HuH-7.5 (cell line): Measurements from ENCODE around the gene ZBTB33.

ENCODE experiments used
- DNase-seq: peaks from one replicate; pipeline ENCODE4 v3.0.0; 2011; ENCODE audit warnings: low spot score

Gene ZBTB33

DNA sequence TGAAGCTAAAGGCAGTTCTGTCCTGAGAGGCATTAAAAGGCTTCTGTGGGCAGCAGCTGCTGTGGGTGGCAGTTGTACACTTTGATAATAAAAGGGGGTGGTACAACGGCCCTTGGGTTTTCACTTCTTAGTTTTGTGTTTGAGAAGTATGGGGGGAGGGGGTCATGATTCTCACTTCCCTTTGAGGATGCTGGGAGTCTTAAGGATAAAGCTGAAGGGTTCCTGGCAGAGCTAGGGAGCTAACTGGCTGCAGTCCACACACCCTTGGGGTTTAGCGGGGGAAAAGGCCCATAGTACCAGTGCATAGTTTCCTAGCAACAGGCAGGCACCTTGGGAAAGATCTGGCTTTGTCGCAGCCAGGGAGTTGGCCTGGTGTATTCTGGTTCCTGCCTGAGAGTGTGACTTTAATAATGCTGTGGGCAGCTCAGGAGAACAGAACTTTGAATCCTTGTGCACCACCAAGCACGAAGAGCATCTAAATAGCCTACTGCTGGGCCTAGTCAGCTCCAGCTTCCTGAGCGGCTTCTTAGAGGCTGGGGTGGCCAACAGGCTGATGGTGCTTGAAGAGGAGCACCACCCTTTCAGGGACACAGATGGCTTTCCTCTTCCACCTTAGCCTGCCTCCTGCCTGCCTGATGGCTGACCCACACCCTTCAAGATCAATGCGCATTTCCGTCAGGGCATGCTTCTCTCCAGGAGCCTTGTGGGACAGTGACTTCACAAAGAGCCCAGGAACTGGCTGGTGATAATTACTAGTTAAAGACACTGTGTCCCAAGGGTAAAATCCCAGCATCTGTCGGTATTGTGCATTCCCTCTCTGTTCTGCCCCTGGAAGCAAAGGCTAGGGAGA, 12.5 kb downstream of the ZBTB33 start:
- no peak for DNase-seq

GRCh38 chrX:120264341-120264740, 13.7 kb downstream of the ZBTB33 start:
- DNase-seq = no peak

DNA sequence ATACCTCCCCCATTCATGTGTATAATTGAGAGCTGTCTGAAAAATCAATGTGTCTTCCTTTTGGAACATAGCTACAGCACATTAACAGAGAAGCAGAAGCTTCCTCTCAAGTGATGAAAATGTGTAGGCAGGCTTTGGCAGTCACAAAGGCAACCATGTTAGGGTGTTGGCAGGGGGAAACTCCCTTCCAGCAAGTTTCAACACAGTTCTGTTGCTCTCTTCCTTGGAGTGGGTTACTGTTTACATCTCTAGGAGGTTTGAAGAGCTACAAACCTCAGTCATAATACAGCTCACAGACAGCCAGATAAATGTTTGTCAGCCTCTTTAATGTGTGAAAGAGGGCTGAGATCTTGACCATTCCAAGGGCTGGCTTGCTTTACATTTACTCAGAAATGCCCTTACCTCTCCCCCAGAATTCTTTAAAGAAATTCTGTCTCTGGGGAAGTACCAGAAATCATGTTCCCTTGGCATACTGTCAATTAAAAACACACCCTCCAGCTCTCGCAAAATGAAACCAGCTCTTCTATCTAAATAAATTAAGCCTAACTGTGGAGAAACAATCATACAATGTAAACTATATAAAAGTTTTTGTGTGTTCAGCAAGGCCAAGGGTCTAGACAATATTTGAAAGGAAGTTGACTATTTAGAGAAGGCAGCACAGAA, 18.9 kb downstream of the ZBTB33 start:
- no peak for DNase-seq

GRCh38 chrX:120270567-120270966, 20.0 kb downstream of the ZBTB33 start:
- no peak for DNase-seq

DNA sequence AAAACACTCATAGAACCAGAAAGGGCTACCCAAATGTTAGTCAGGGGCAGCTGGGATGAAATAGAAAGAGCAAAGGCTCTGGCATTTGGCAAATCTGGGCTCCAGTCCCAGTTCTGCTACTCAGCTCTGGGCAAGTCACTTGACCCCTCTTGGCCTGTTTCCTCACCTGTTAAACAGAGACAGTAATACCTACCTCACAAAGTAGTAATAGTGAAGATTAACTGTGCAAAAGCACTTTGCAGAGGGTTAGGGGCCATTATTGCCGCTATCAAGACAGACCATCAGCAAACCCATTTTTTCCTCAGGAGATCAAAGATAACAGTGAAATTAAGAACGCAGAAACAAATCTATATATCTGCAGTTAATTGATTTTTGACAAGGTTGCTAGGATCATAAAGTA, 20.6 kb downstream of the ZBTB33 start:
- no peak for DNase-seq

DNA sequence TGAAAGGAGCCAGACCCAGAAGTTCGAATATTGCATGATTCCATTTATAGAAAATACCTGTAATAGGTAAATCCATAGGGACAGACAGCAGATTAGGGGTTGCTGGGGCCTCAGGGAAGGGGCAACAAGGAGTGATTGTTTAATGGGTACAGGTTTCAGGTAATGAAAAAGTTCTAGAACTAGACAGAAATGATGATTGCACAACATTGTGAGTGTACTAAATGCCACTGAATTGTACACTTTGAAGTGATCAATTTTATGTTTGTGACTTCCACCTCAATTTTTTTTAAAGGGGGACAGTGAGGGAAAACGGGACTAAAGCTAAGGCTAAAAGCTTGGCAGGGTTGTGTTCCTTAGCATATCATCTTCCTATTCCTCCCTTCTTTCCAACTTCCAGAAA, 23.5 kb downstream of the ZBTB33 start:
- no peak for DNase-seq

DNA sequence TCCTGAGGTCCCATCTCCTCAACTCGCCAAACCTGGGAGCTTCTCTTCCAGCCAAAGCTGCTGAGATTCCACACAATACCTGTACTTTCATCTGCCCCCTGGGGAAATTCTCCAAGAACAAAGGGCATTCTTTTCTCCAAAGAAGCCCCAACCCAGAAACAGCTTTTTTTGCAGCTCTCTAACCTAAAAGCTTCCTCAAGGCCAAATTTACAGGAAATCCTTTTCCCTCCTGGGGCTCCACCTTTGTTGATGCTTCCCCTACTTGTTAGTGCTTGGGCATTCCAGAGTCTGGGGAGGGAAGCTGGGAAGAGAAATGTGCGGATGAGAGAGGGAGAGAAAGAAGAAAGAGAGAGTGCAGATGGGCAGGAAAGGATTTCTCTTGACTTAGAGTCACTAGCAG, 24.3 kb downstream of the ZBTB33 start:
- no peak for DNase-seq

DNA sequence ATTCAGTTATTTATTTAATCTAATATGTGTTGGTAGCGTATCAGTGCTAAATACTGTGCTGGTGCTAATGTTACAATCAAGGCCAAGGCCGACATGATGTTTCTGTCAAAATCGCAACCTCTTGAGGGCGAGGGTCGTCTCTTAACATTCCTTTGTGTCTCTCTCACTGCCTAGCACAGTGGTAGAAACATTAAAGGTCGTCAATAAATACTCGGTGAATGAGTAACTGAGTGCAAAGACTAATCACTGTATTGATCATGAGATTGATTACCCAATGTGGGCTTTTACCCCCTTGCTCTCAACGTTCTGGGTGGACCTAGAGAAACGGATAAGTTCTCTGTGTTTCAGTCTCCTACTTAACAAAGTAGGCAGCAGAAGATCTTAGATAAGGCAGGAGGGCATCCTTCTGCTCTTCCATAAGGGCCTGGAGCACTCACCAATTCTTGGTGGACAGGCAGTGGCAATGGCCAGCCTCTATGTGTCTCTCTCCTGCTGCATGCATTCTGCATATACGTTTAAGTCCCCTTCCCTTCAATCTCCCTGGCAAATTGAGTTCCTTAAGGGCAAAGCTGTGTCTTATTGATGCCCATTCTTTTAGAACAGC, 30.5 kb downstream of the ZBTB33 start:
- no peak for DNase-seq

- no peak for DNase-seq
These were observed 31.1 kb downstream of the ZBTB33 start for GRCh38 chrX:120281761-120282160.

DNA sequence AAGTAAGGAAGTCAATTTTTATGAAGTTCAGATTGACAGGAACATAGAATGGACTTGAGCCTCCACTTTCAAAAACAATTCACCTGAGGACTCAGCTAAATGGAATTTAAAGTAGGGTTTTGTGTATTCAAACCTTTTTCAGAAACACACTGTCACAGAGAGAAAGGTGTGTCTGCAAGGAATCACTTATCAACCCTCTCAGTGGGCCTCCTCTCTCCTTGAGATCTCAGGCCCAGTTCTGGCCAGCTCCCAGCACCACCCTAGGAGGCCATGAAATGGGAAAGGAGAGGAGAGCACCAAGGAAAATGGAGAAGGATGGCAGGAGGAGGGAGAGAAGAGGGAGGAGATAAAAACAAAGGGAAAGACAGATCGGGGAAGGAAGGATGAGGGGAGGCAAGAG, 32.1 kb downstream of the ZBTB33 start:
- no peak for DNase-seq

GRCh38 chrX:120286733-120287512, 36.3 kb downstream of the ZBTB33 start:
- no peak for DNase-seq

DNA sequence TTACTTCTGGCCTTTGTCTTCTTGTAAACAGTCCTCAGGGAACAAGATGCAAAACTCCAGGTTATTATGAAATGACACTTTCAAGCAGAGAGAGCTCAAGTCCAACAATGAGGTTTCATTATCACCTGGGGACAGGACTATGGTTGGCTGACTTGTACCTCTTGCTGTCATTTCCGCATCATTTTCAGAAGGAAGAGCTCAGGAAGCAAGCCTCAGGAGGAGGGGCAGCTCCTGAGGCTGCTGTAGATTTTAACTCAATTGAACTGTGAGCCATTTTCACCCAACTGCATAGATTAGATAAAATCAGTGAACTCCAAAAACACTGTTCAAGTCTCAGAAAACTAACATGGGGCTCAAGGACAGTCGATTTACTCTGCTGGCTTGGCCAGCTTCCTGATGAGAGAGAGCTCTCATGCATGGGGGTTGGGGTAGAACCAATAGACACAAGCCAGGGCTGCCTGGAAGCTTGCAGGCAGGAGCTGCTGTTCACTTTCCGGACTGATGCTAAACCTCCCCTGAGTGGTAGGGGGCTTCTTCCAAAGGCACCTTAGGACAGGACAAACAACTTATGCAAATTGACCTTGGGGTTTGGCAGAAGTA, 37.0 kb downstream of the ZBTB33 start:
- no peak for DNase-seq

- DNase-seq = no peak
These were observed 39.5 kb downstream of the ZBTB33 start for GRCh38 chrX:120290107-120290506.

DNA sequence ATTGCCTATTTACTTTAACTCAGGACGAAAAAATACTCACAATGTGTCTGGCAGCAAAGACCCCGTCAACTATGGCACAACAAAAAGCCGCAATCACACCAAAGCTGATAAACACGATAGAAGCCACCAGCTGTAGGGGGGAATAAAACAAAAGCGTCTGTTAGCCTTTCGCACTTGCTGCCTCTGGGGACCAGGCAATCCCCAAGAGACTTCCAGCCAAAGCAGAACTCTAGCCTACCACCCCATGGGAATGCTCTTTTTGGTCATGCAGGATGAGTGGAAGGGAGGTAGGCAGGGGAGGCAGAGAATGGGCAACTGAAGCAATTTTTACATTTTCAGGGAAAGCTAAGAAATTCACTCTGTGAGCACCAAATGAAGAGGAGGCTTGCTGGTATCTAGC, 40.6 kb downstream of the ZBTB33 start:
- no peak for DNase-seq

GRCh38 chrX:120293015-120293414, 42.4 kb downstream of the ZBTB33 start:
- DNase-seq = no peak

- no peak for DNase-seq
These were observed 44.0 kb downstream of the ZBTB33 start for GRCh38 chrX:120294651-120295050.

GRCh38 chrX:120297923-120298322, 47.3 kb downstream of the ZBTB33 start:
- DNase-seq = no peak

- DNase-seq = no peak
These were observed 49.3 kb downstream of the ZBTB33 start for GRCh38 chrX:120299928-120300327.

DNA sequence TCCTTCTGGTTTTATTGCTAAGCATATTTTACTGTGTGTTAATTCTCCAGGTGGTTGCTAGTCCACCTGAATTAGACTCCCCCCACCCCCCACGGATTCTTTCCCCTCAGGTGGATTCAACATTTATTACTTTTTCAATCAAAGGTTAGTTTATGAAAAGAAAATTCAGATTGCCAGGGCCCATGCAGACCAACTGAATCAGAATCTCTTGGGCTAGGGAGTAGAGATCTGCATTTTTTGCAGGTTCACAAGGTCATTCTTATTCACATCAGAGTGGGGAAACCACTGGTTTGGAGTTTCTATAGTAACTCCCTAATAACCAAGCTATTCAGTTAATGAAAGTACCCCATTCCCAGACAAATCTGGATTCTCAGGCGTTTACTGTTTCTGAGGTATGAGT, 50.9 kb downstream of the ZBTB33 start:
- DNase-seq = no peak

DNA sequence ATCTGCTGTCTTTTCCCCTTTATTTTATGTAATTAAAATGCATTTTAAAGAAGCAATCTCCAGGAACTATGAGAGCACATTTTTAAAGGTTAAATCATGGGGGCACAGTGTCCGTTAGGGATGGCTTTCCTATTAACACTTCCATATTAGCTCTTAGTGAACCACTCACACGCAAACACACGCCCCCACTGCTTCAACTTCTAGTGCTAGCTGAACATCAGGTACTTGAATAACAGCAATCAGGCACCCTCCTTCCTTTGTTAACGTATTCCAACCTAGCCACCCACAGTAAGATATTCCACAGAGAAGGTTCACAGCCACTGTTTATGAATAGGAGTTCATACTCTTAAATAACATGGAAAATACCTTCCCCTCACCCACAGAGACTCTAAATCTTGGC, 51.3 kb downstream of the ZBTB33 start:
- no peak for DNase-seq

DNA sequence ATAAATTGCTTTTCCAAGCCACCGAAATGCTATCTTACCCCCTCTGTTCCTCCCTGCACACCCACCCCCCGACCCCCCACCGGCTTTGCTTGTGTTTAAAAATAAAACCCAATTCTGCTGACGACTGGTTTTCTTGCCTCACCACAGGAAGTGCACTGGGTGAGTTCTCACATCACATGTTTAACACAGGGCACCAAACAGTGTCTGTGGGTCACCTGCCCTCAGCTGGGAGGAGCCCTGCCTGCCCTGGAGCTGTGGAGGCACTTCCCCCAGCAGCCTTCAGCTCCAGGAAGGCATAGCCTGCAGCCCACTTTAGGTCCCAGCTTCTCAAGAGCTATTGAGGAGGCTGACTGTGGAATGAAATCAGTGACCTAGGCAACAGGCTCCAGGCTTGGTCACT, 51.8 kb downstream of the ZBTB33 start:
- no peak for DNase-seq

DNA sequence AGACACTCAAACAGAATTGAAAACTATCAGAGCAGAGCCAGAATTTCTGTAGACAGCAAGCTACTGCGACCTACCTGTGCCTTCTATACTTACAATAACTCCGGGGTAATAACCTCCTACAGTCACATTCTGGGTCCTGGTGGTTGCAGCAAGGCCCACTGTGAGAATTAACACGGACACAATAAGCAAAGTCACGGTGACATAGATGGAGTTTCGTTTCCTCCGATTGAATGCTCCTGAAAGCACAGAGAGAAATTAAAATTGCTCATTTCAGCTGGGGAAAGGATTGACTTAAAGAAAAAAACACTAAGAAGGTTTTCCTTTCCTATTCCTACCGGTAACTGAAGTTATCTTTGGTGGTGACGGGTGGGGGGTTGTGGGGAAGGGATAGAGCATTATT, 53.6 kb downstream of the ZBTB33 start:
- no peak for DNase-seq
